Tongue (tissue), 2 donors: ENCODE data around the gene BCLAF1. TPM values are rescaled to one million over a fixed set of nuclear protein-coding genes. Genes with fewer than 3 reads are reported as not detected.
"Not testable (repeated sequence)": the region's sequence is repeated elsewhere in the genome, so short reads cannot be mapped to it uniquely, and the experiment has no call there.

Source experiments
- DNase-seq: peaks from one replicate; pipeline ENCODE4 v3.0.0-alpha.2; 2015
- total RNA-seq: library from RNA; depleted of rRNA; stranded (reverse); fragments of >200 nt; gene quantifications from one replicate; pipeline ENCODE4 v1.2.3, GENCODE V29; 2014

BCLAF1 gene
- total RNA-seq, 1 donor from 2014 or later, result 244 TPM

DNA sequence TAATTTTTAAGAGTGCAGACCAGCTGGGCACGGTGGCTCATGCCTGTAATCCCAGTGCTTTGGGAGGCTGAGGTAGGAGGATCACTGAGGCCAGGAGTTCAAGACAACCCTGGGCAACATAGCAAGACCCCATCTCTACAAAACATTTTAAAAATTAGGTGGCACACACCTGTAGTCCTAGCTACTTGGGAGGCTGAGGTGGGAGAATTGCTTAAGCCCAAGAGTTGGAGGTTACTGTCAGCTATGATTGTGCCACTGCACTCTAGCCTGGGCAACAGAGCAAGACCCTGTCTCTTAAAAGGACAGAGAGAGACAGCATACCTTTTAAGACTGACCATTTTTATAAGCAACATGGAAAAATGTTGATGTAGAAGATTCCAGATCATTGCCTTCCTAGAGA is 18.8 kb upstream of the BCLAF1 start:
- DNase-seq, result not testable (repeated sequence)

DNA sequence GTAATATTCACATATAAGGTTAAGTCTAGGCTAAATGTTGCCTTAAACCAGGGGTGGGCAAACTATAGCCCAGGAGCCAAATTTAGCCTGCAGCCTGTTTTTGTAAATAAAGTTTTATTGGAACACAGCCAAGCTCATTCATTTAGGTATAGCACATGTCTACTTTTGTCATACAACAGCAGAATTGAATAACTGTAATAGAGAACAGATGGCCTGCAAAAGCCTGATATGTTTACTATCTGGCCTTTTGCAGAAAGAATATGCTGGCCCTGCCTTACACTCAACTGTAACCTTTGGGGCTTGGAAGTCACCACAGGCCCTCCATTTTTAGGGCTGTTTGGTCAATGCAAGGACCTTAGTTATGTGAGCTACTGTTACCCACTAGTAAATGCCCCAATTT is 17.7 kb upstream of the BCLAF1 start:
- DNase-seq, result no peak

DNA sequence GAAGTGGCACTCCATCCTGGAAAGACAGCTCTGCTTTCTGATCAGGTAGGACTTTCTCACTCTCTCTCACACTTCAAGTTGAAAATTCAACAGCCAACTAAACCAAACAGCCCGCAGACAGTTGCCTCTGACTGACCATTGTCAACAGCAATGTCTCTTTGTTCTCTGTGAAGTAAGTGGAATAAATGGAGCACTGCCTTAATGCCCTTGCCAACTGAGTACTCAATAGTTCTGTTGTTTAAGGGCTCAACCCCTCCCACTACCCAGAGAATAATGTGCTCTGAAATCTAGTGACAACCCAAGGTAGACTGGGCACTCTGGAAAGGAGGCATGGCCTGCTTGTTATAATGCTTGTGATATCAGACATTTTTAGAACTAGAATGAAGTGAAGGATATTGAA is 16.8 kb upstream of the BCLAF1 start:
- DNase-seq, result no peak

- no peak for DNase-seq
Measured at GRCh38 chr6:136304410-136304809, 14.8 kb upstream of the BCLAF1 start.

DNA sequence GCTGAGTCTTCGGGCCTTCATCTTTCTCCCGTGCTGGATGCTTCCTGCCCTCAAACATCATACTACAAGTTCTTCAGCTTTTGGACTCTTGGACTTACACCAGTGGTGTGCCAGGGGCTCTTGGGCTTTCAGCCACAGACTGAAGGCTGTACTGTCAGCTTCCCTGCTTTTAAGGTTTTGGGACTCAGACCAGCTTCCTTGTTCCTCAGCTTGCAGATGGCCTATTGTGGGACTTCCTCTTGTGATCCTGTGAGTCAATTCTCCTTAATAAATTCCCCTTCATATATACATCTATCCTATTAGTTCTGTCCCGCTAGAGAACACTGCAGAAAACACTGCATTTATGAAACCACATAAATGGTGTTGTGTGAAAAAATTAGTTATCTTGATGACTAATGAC is 13.9 kb upstream of the BCLAF1 start:
- no peak for DNase-seq

DNA sequence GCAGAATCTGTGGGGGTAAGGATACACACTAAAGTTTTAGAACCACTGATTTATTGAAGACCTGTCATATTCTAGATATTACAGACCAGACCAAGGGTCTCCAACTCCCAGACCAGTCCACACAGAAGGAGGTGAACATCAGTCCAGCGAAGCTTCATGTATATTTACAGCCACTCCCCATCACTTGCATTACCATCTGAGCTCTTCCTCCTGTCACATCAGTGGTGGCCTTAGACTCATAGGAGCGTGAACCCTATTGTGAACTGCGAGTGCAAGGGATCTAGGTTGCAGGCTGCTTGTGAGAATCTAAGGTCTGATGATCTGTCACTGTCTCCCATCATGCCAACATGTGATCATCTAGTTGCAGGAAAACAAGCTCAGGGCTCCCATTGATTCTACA is 5.0 kb upstream of the BCLAF1 start:
- no peak for DNase-seq

- peak; percentile 95 for DNase-seq
Measured at GRCh38 chr6:136290410-136291010, 864 bp upstream of the BCLAF1 start.

DNA sequence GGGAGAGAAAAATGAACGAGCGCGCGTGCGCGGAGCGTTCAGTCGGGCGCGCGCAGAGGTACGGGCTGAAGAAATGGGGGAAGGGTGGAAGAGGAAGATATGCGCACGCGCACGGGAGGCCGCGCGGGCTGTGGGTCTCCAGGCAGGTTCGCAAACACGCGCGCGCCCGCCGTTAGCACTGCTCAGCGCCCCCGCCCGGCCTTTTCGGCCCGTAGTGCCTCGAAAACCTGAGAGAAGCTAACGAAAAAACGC is 393 bp downstream of the BCLAF1 start:
- peak; percentile 98 for DNase-seq

- peak; percentile 88 for DNase-seq
Measured at GRCh38 chr6:136288566-136289326, 900 bp downstream of the BCLAF1 start.

GRCh38 chr6:136284909-136285308 is 4.7 kb downstream of the BCLAF1 start:
- DNase-seq, result no peak

DNA sequence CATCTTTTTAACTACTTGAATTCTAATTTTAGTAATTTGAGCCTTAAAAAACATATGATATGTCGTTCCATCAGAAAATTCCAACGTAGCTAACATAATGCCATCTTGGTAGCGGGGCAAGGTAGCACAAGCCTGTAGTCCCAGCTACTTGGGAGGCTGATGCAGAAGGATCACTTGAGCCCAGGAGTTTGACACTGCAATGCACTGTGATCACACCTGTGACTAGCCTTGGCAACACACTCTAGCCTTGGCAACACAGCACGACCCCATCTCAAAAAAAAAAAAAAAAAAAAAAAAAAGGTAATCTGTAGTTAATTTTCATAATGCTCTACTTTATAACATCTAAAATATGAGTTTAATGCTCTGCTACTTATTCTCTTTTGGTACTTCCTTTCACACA is 6.7 kb downstream of the BCLAF1 start:
- no peak for DNase-seq

DNA sequence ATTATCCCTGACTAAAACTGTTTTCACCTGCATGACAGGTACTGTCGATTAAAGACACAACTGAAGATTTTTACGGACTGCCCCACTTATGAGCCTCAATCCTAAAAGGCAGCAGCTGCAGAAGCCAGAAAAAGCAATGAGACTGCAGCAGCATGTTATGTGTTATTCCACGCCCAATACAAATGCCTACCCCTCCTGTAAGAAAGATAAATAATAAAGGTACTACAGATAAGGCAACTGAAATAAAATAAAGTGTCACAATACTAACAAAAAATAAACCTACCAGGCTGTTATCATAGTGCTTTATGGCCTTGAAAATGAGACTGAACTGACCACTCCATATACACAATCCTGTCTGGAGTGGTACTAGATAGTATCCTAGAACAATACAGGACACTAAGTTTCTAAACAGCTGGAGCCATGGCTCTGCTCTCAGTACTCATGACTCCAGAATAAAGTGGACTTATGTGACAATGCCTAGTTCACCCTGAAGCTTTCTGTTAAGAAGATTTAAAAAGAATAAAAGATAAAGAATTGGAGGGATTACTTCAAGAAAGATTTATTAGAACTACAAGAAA is 9.5 kb downstream of the BCLAF1 start:
- no peak for DNase-seq

- no peak for DNase-seq
Measured at GRCh38 chr6:136274062-136274461, 15.6 kb downstream of the BCLAF1 start.

DNA sequence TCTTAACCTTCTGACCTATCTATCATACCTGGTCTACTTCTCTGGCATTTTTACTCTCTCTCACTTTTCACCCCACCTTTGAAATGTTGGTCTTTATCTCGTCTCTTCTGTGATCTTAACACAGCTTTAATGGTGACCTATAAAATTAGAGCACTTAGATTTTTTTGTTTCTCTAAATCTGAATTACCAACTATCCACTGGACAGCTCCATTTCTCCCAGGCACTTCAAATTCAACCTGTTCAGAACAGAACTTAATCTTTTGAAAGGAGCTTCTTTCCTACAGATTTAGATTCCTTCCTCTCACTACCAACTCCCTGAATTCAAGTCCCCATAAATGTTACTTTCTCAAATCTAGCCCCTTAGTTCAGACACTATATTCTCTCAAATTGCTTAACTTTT is 24.5 kb downstream of the BCLAF1 start:
- DNase-seq, result no peak

DNA sequence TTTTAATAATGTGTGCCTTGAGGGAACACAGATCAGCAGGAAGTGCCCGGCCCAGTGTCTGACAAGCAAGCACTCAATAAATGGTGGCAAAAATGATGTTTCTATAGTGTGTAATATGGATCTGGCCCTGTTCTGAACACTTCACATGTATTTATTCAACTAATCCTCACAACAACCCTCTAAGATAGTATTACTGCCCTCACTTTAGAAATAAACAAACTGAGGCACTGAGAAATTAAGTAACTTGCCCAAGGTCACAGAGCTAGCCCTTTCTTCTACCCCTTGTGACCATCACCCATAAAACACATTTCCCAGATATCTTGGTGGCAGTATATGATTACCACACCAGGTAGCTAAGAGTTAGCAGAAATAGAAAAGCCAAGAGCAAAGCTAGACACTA is 26.7 kb downstream of the BCLAF1 start:
- DNase-seq, result no peak

DNA sequence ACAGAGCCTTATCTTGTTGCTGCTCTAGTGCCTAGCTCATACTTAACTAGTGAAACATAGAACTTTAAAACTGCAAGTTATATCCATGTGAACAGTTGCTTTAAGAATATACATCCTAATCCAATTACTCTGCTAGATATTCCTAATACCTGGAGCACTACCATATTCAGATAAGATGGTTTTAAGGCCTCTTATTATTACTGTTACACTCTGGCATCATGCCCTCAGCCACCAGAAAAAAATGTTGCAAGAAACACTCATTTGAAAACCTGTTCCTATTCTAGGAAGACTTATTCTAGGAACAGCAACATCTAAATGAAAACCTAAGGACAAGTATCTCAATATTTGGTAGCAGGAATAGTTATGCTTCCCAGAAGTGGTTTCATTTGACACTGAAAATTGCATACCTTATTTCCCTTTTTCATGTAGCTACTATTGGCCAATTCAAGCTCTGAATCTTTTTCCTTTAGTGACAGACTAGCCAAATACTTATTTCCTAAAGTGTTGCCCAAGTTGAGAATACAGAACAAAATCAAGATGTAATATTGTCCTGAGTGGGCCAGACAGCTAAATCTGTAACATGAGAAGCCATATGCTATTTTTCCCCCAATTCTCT is 34.7 kb downstream of the BCLAF1 start:
- DNase-seq, result no peak

DNA sequence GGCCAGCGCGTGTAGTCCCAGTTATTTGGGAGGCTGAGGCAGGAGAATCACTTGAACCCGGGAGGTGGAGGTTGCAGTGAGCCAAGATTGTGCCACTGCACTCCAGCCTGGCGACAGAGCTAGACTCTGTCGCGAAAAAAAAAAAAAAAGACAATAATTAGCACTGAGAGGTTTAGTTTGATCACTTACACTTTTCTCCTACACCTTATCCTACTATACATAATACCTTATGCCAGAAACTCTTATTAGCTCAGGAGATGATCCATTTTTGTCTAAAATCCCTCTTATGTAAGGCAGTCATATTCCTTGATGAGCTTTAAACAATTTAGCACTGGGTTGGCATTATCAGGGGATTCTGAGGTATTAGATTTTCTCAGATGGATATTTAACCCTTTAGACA is 35.9 kb downstream of the BCLAF1 start:
- DNase-seq, result no peak

DNA sequence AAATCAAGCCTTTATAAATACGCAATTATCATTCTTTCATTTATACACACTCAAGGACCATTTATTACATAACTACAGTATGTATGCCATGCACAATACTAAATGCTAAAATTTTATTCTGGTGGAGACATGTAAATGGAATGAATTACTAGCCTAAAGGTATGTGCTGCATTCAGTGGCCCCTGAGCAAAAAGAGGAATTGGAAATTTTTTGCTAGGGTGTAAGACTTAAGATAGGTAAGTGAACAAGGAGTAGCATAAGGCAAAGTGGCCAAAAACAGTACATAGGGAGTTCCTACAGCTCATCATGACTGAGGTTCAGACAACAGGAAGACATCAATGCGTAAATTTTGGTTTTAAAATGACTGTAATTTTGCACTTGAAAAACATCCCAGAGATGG is 37.2 kb downstream of the BCLAF1 start:
- DNase-seq, result no peak

DNA sequence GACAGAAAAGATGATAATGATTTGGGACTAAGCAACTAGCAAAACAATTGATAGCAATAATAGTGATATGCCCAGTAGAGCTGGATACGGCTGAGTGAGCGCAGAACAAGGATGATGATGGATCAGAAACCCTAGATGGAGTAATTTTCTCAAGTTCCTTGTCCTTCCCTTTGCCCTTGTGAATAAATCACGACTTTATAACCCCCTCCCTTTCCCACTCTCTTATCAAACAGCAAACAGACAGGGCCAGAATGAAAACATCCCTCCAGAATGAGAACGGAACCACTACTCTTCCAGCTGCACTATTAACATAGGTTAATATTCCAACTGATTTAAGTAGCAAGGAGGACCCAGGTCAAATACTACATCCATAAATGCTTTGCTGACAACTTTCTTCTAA is 38.3 kb downstream of the BCLAF1 start:
- DNase-seq, result no peak

GRCh38 chr6:136250686-136251008 is 39.0 kb downstream of the BCLAF1 start:
- DNase-seq, result no peak

DNA sequence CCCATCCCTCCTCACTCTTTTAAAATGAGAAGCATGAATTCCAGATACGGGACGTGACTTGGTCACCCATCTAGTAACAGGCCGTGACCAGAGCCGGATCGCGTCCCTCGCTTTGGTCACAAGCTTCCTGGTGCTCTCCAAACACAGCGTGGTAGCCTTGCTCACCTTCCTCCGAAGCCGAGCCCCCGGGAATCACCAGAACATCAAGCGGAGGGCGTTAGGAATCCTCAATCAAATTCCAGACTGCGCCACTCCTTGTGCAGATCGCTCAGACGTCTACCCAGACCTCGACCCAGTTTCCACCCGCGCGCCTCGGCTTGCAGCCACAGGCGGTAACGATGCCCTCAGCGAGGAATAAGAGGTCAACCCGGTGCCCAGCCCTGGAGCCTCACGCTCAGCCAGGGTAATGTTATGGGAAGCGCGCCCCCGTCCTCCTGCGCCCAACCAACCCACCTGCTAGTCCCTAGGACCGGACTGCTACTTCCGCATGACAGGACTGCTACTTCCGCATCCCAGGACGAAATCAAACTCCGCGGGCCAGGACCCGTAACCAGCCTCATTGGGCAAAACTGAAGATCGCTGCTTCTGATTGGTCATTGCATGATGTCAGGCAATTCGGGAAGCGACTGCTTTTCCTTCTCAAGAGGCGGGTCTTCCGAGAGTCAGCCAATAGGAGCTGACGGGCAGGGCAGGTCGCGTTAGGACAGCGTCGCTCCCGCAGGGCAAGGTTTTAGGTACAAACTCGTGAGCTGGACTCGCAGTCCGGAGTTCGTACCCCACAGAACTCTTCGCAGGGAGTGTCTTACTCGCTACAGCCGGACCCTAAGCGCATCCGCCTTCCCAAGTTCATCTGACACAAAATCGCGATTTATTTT is 39.6 kb downstream of the BCLAF1 start, which contains the start of gene MTFR2:
TSS of gene MTFR2 (minus strand) at position 501 of the 875 bp plus-strand sequence. CDS start 1,212 bp downstream, outside the sequence.
- DNase-seq, result peak; percentile 99

- DNase-seq, result no peak
Measured at GRCh38 chr6:136249336-136249735, 40.3 kb downstream of the BCLAF1 start.
